ENCODE data around the gene TCAIM.

The TCAIM gene

DNA sequence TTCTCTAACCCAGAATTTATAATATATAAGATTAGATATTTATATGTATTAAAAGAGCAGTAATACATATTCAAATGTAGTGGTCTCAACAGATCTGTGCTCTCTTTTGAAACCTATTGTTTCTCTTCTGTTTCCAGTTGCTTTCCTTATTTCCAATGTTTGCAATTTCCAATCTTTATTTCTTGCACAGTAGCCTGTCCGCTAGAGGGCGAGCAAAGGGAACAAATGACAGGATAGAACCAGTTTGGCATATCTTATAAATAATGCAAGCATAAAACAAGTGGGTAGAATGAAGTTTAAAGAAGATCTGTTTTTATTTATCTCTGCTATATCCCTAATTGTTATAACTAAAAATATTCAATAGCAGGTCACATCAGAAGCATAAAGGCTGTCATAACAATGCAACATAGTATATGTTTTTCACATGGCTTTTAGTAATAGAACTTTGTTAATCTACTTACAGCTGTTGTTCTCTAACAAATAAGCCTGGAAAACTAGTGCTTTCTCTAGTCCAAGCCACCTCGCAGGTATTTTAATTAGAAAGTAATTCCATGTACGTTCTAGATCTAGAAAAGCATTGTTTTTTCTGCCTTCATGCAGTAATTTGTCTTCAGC lies 15.1 kb upstream of the TCAIM start:
- peak; percentile 85 for TF ChIP-seq RAD21 (IDR thresholded peaks at IDR 0.05; ENCODE audit: low read depth)
- no peak for TF ChIP-seq TAF1 (IDR thresholded peaks at IDR 0.05; ENCODE audit: low read depth)

- TF ChIP-seq FOXM1 (IDR thresholded peaks at IDR 0.05; ENCODE audit: borderline replicate concordance, low read depth) (no peak), RAD21 (IDR thresholded peaks at IDR 0.05; ENCODE audit: low read depth) (no peak), EGR1 (IDR thresholded peaks at IDR 0.05) (no peak), TCF12 (IDR thresholded peaks at IDR 0.05; ENCODE audit: low read depth) (no peak), CEBPB (IDR thresholded peaks at IDR 0.05) (no peak), TEAD4 (IDR thresholded peaks at IDR 0.05) (no peak), TAF1 (IDR thresholded peaks at IDR 0.05; ENCODE audit: low read depth) (no peak), EP300 (IDR thresholded peaks at IDR 0.05; ENCODE audit: borderline replicate concordance) (no peak), CREB1 (IDR thresholded peaks at IDR 0.05; ENCODE audit: low read depth) (no peak), ZBTB7A (IDR thresholded peaks at IDR 0.05; ENCODE audit: low read depth) (no peak), YY1 (IDR thresholded peaks at IDR 0.05; ENCODE audit: low read depth) (no peak), NFIC (IDR thresholded peaks at IDR 0.05) (no peak), MAX (IDR thresholded peaks at IDR 0.05) (no peak), USF1 (IDR thresholded peaks at IDR 0.05) (no peak)
- TF ChIP-seq, protein P1, sequence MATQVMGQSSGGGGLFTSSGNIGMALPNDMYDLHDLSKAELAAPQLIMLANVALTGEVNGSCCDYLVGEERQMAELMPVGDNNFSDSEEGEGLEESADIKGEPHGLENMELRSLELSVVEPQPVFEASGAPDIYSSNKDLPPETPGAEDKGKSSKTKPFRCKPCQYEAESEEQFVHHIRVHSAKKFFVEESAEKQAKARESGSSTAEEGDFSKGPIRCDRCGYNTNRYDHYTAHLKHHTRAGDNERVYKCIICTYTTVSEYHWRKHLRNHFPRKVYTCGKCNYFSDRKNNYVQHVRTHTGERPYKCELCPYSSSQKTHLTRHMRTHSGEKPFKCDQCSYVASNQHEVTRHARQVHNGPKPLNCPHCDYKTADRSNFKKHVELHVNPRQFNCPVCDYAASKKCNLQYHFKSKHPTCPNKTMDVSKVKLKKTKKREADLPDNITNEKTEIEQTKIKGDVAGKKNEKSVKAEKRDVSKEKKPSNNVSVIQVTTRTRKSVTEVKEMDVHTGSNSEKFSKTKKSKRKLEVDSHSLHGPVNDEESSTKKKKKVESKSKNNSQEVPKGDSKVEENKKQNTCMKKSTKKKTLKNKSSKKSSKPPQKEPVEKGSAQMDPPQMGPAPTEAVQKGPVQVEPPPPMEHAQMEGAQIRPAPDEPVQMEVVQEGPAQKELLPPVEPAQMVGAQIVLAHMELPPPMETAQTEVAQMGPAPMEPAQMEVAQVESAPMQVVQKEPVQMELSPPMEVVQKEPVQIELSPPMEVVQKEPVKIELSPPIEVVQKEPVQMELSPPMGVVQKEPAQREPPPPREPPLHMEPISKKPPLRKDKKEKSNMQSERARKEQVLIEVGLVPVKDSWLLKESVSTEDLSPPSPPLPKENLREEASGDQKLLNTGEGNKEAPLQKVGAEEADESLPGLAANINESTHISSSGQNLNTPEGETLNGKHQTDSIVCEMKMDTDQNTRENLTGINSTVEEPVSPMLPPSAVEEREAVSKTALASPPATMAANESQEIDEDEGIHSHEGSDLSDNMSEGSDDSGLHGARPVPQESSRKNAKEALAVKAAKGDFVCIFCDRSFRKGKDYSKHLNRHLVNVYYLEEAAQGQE (IDR thresholded peaks at IDR 0.05; ENCODE audit: low read depth): no peak
These were observed 14.0 kb upstream of the TCAIM start for GRCh38 chr3:44324584-44324983.

DNA sequence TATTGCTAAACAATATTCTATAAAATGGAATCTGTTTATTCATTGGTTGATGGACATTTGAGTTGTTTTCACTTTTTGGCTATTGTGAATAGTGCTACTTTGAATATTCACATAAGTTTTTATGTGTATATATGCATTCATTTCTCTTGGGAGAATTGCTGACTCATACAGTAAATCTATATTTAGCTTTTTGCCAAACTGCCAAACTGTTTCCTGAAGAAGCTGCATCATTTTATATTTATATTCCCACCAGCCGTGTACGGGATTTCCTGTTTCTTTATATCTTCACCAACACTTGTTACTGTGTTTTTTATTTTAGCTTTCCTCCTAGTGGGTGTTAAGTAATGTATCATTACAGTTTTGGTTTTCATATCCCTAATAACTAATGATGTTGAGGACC lies 12.5 kb upstream of the TCAIM start:
- TF ChIP-seq USF1 (IDR thresholded peaks at IDR 0.05) (no peak), TEAD4 (IDR thresholded peaks at IDR 0.05) (no peak), TAF1 (IDR thresholded peaks at IDR 0.05; ENCODE audit: low read depth) (no peak), MAX (IDR thresholded peaks at IDR 0.05) (no peak), CREB1 (IDR thresholded peaks at IDR 0.05; ENCODE audit: low read depth) (no peak), TCF12 (IDR thresholded peaks at IDR 0.05; ENCODE audit: low read depth) (no peak), NFIC (IDR thresholded peaks at IDR 0.05) (no peak), YY1 (IDR thresholded peaks at IDR 0.05; ENCODE audit: low read depth) (no peak), RAD21 (IDR thresholded peaks at IDR 0.05; ENCODE audit: low read depth) (no peak), FOXM1 (IDR thresholded peaks at IDR 0.05; ENCODE audit: borderline replicate concordance, low read depth) (no peak), EP300 (IDR thresholded peaks at IDR 0.05; ENCODE audit: borderline replicate concordance) (no peak)
- TF ChIP-seq, protein P1 (IDR thresholded peaks at IDR 0.05; ENCODE audit: low read depth): no peak

DNA sequence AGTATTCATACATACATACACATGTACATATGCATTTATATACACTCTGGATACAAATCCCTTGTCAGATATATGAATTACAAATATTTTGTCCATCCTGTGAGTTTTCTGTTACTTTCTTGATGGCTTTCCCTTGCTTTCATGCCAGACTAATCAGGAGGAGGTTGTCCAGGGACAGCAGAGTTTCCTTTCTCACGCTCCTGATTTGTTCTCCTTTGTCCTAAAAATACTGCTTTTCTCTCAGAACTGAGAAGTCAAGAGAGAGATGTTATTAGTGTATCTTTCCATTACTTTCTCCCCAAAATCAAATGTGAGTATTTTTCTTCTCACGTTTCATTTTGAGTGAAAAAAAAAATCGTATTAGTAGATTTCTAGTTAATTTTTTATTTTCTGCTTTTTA lies 12.1 kb upstream of the TCAIM start:
- TF ChIP-seq FOXM1 (IDR thresholded peaks at IDR 0.05; ENCODE audit: borderline replicate concordance, low read depth) (no peak), NFIC (IDR thresholded peaks at IDR 0.05) (no peak)

- TF ChIP-seq EP300 (IDR thresholded peaks at IDR 0.05; ENCODE audit: borderline replicate concordance) (no peak), FOXM1 (IDR thresholded peaks at IDR 0.05; ENCODE audit: borderline replicate concordance, low read depth) (no peak), CREB1 (IDR thresholded peaks at IDR 0.05; ENCODE audit: low read depth) (no peak), NFIC (IDR thresholded peaks at IDR 0.05) (no peak), RAD21 (IDR thresholded peaks at IDR 0.05; ENCODE audit: low read depth) (no peak), ZBTB7A (IDR thresholded peaks at IDR 0.05; ENCODE audit: low read depth) (no peak)
These were observed 8.6 kb upstream of the TCAIM start for GRCh38 chr3:44329946-44330345.

DNA sequence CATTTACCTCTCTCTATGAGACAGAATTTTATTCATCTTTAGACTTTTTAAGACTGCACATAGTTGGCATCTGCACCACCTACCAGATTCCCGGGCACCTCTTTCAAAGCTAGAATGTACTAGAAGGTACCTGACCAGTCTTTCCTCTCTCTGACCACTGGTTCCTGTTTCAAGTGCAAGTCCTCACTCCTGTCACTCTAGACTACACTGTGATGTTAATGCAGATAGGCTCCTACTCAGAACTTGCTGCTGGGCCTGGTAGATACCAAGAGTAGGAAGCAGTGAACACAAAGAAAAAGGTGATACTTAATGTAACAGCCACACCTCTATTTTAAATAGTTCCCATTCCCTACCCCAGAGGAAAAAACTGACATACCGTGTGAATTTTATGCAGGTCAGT lies 8.1 kb upstream of the TCAIM start:
- no peak for TF ChIP-seq CREB1 (IDR thresholded peaks at IDR 0.05; ENCODE audit: low read depth)
- TF ChIP-seq TEAD4 (IDR thresholded peaks at IDR 0.05): no peak
- TF ChIP-seq NFIC (IDR thresholded peaks at IDR 0.05): no peak
- TF ChIP-seq, protein P1 (IDR thresholded peaks at IDR 0.05; ENCODE audit: low read depth): no peak
- TF ChIP-seq RAD21 (IDR thresholded peaks at IDR 0.05; ENCODE audit: low read depth): no peak
- TF ChIP-seq EP300 (IDR thresholded peaks at IDR 0.05; ENCODE audit: borderline replicate concordance): no peak
